IMR-90 (cell line): ENCODE measurements around the gene SYNE2. TPM values are rescaled to one million over a fixed set of nuclear protein-coding genes. Genes with fewer than 3 reads are reported as not detected.

Experiments
- ATAC-seq: fragments of 200-7000 bp; cut with Tn5 transposase; 2 replicates; pipeline ENCODE4 v1.9.1; 2020; ENCODE audit warnings: low read depth, mild to moderate bottlenecking, moderate library complexity
- BruUV-seq: library from RNA; stranded (reverse); fragments of 400-500 nt; replicated peaks from 2 replicates; lab custom pipeline; 2021; lab: Mats Ljungman, UMichigan
- CTCF ChIA-PET: fragments of 300-600 bp; formaldehyde crosslinking; extraction: SDS; loops from one replicate; lab custom pipeline; 2021; ENCODE audit warnings: antibody characterized with exemption; lab: Yijun Ruan, JAX
- POLR2A ChIA-PET: fragments of 300-600 bp; sonication (Branson Sonifier 250); formaldehyde crosslinking; loops from one replicate; lab custom pipeline; 2022; ENCODE audit warnings: antibody characterized with exemption; ENCODE audit not compliant: unreplicated experiment; lab: Charles Lee
- DNase-seq: peaks from one replicate; pipeline ENCODE4 v3.0.0; 2013
- H2AFZ ChIP-seq: replicated peaks from 2 replicates; pipeline ENCODE3; 2013; ENCODE audit warnings: low read length, mild to moderate bottlenecking; ENCODE audit not compliant: poor library complexity
- H2AK5ac ChIP-seq: 2 replicates; pipeline ENCODE4 v1.6.1; 2013; ENCODE audit warnings: low read depth, low read length, inconsistent platforms
- H2AK9ac ChIP-seq: replicated peaks from 2 replicates; pipeline ENCODE3; 2013; ENCODE audit warnings: mild to moderate bottlenecking, low read depth, low read length, moderate library complexity; ENCODE audit not compliant: poor library complexity
- H2BK120ac ChIP-seq: 2 replicates; pipeline ENCODE4 v1.6.1; 2013; ENCODE audit warnings: low read depth, low read length, inconsistent platforms
- H2BK15ac ChIP-seq: 3 replicates; pipeline ENCODE4 v1.6.1; 2013; ENCODE audit warnings: low read depth, low read length, inconsistent platforms
- H2BK20ac ChIP-seq: 2 replicates; pipeline ENCODE4 v1.6.1; 2013; ENCODE audit warnings: low read depth, mild to moderate bottlenecking, inconsistent platforms, low read length, moderate library complexity
- H2BK5ac ChIP-seq: 2 replicates; pipeline ENCODE4 v1.6.1; 2013; ENCODE audit warnings: mild to moderate bottlenecking, low read depth, low read length, inconsistent platforms; ENCODE audit not compliant: poor library complexity, severe bottlenecking
- H3K14ac ChIP-seq: replicated peaks from 2 replicates; pipeline ENCODE4 v1.6.1; 2013; ENCODE audit warnings: low read depth, low read length, inconsistent platforms
- H3K18ac ChIP-seq: 2 replicates; pipeline ENCODE4 v1.6.1; 2013; ENCODE audit warnings: low read depth, low read length, control low read depth
- H3K23ac ChIP-seq: 2 replicates; pipeline ENCODE4 v1.6.1; 2013; ENCODE audit warnings: low read depth, low read length, inconsistent platforms
- H3K27ac ChIP-seq: 2 replicates; pipeline ENCODE4 v1.5.1; 2013; ENCODE audit warnings: mild to moderate bottlenecking, control low read depth, low read length; ENCODE audit not compliant: insufficient read depth
- H3K27me3 ChIP-seq: 2 replicates; pipeline ENCODE4 v1.6.1; 2013; ENCODE audit warnings: low read length; ENCODE audit not compliant: control insufficient read depth, insufficient read depth
- H3K36me3 ChIP-seq: 2 replicates; pipeline ENCODE4 v1.6.1; 2013; ENCODE audit warnings: low read length, mixed read lengths; ENCODE audit not compliant: control insufficient read depth, insufficient read depth
- H3K4ac ChIP-seq: 2 replicates; pipeline ENCODE4 v1.6.1; 2013; ENCODE audit warnings: low read depth, low read length, inconsistent platforms
- H3K4me1 ChIP-seq: 2 replicates; pipeline ENCODE4 v1.6.1; 2013; ENCODE audit warnings: low read length, mixed read lengths; ENCODE audit not compliant: control insufficient read depth, insufficient read depth
- H3K4me2 ChIP-seq: 2 replicates; pipeline ENCODE4 v1.6.1; 2013; ENCODE audit warnings: low read depth, mild to moderate bottlenecking, control low read depth, low read length, moderate library complexity
- H3K4me3 ChIP-seq: 2 replicates; pipeline ENCODE4 v1.5.1; 2013; ENCODE audit warnings: low read depth, mild to moderate bottlenecking, control low read depth, low read length, moderate library complexity; ENCODE audit not compliant: insufficient read depth
- H3K56ac ChIP-seq: 2 replicates; pipeline ENCODE4 v1.6.1; 2013; ENCODE audit warnings: low read length, inconsistent platforms; ENCODE audit not compliant: insufficient read depth; ENCODE audit errors: extremely low read depth
- H3K79me1 ChIP-seq, 2 experiments: 2 replicates each; pipeline ENCODE4 v1.6.1; 2013; ENCODE audit warnings: low read length in 2 of 2, inconsistent platforms in 1 of 2, low read depth in 1 of 2
- H3K9ac ChIP-seq: 2 replicates; pipeline ENCODE4 v1.6.1; 2013; ENCODE audit warnings: low read depth, low read length, control low read depth
- H3K9me1 ChIP-seq: 2 replicates; pipeline ENCODE4 v1.6.1; 2013; ENCODE audit warnings: low read length, inconsistent platforms; ENCODE audit not compliant: insufficient read depth
- H3K9me3 ChIP-seq: 2 replicates; pipeline ENCODE4 v1.6.1; 2013; ENCODE audit warnings: low read length; ENCODE audit not compliant: control insufficient read depth, insufficient read depth
- H4K20me1 ChIP-seq: 2 replicates; pipeline ENCODE4 v1.6.1; 2013; ENCODE audit warnings: low read length, inconsistent platforms; ENCODE audit not compliant: insufficient read depth
- H4K5ac ChIP-seq: 2 replicates; pipeline ENCODE4 v1.6.1; 2013; ENCODE audit warnings: mild to moderate bottlenecking, low read depth, low read length, control low read depth
- H4K8ac ChIP-seq, 2 experiments: 2 replicates each; pipeline ENCODE4 v1.6.1; 2013; ENCODE audit warnings: low read depth in 2 of 2, low read length in 2 of 2, control low read depth in 1 of 2, inconsistent platforms in 1 of 2
- H4K91ac ChIP-seq: 2 replicates; pipeline ENCODE4 v1.6.1; 2013; ENCODE audit warnings: low read depth, low read length, inconsistent platforms; ENCODE audit not compliant: insufficient read depth
- MAFK ChIP-seq: IDR thresholded peaks from 2 replicates; pipeline ENCODE4 v1.6.1; 2012; ENCODE audit warnings: low read depth, low read length, improper control_type of control experiment
- MAZ ChIP-seq: IDR thresholded peaks from 2 replicates; pipeline ENCODE4 v1.6.1; 2012; ENCODE audit warnings: low read depth, mild to moderate bottlenecking, low read length, improper control_type of control experiment, moderate library complexity, borderline replicate concordance
- POLR2A ChIP-seq: IDR thresholded peaks from 2 replicates; pipeline ENCODE4 v1.6.1; 2012; ENCODE audit warnings: mild to moderate bottlenecking, low read depth, low read length
- WGBS, 2 experiments: methylation state at CpG; one replicate each; pipeline versions ENCODE4 v1.1.5 to v1.1.7; 2013; ENCODE audit warnings: missing lambda C conversion rate in 2 of 2; ENCODE audit not compliant: insufficient read length in 1 of 2; ENCODE audit errors: extremely low coverage in 2 of 2; 5-methylcytosine and 5-hydroxymethylcytosine counted together
- dilution Hi-C: fragments of 300-500 bp; cut with HindIII; formaldehyde crosslinking; loops from one replicate; pipeline ENCODE4 v1.14.3; 2018; ENCODE audit warnings: low sequenced_read_pairs; ENCODE audit not compliant: unreplicated experiment
- in situ Hi-C: fragments of 300-500 bp; cut with MboI; formaldehyde crosslinking; loops from 3 replicates; pipeline ENCODE4 v1.14.3; 2019; ENCODE audit warnings: low sequenced_read_pairs, inconsistent platforms, mixed read lengths
- intact Hi-C: fragments of 100-400 bp; cut with micrococcal nuclease; formaldehyde crosslinking; loops from 2 replicates; pipeline ENCODE4 v1.10.0; 2022
- polyA plus RNA-seq, 3 experiments: library from polyadenylated mRNA; depleted of rRNA; stranded (reverse); fragments of >200 nt; gene quantifications; 2 replicates each; pipeline ENCODE4 v1.2.3, GENCODE V29; 2012; ENCODE audit warnings: low replicate concordance in 1 of 3
- total RNA-seq: library from RNA; depleted of rRNA; stranded (reverse); fragments of >200 nt; gene quantifications from 2 replicates; pipeline ENCODE4 v1.2.3, GENCODE V29; 2012

SYNE2 gene
- total and polyA plus RNA-seq, 2 of the 4 experiments (the other 2 are of a cell fraction) = 5.2 to 28.9 TPM

DNA sequence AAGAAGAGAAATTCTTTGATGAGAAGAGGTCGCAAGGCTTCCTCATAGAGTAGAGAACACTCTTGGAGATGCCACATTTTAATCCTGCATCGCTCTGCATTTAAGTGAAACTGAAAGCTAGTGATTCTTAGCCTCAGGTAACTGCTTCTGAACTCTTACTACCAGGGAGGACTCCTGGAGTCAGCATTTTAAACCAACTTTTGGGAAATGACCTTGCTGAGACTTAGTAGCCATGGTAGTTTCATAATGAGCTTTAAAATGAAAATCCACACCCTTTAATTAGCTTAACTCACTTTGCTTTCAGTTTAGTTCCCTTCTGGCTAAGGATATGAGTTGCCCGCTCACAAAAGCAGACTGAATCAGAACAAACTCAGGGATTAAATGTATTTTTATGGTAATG lies 80.3 kb downstream of the SYNE2 start:
- H3K4me2 ChIP-seq = peak overlapping the region; percentile 40; the same call in 1 of the 2 replicates
- CTCF ChIA-PET = interaction anchor here (0.9 kb wide), 2 partner anchors 9 to 10 kb away, joined by 3 read pairs; no protein-coding TSS in a partner anchor
- no TSS peak for BruUV-seq

More for the DNA sequence above, 80.3 kb downstream of the SYNE2 start:
- no peak overlapping the region for H2BK5ac ChIP-seq
- H2BK15ac ChIP-seq = no peak overlapping the region
- TF ChIP-seq MAZ = no peak
- TF ChIP-seq MAFK = no peak
- TF ChIP-seq POLR2A = no peak
- no peak overlapping the region for H3K4me3 ChIP-seq
- H2AFZ ChIP-seq = no peak overlapping the region
- H3K9ac ChIP-seq = no peak overlapping the region
- no peaks in the 10 kb centered on the region for H3K9me1 ChIP-seq
- H3K9me3 ChIP-seq = no peaks in the 10 kb centered on the region
- no peak overlapping the region for H3K14ac ChIP-seq
- H3K27me3 ChIP-seq = no peaks in the 10 kb centered on the region
- H2BK120ac ChIP-seq = no peak overlapping the region
- no peak overlapping the region for H2BK20ac ChIP-seq
- POLR2A ChIA-PET = no interaction called here
- dilution Hi-C loops (no loop called here), in situ Hi-C loops (no loop called here), intact Hi-C loops (no loop called here)
- H4K20me1 ChIP-seq = no peaks in the 10 kb centered on the region
- H3K36me3 ChIP-seq = no peaks in the 10 kb centered on the region
- no peak overlapping the region for H4K91ac ChIP-seq
- H3K18ac ChIP-seq = no peak overlapping the region
- no peak for ATAC-seq
- no peak for DNase-seq
- no peak overlapping the region for H4K5ac ChIP-seq
- H3K79me1 ChIP-seq = no peaks in the 10 kb centered on the region
- H3K4me1 ChIP-seq = no peaks in the 10 kb centered on the region
- H3K56ac ChIP-seq = no peak overlapping the region
- no peak overlapping the region for H4K8ac ChIP-seq
- no peak overlapping the region for H3K23ac ChIP-seq
- H2AK9ac ChIP-seq = no peak overlapping the region
- H2AK5ac ChIP-seq = no peak overlapping the region
- H3K27ac ChIP-seq = no peak overlapping the region
- no peak overlapping the region for H3K4ac ChIP-seq
- WGBS, 2 experiments = no CpG with 5 or more reads among the region's 3 CpGs
